PFSK-1 (cell line): ENCODE data around the gene FOXN4.

ENCODE experiments used
- FOXP2 ChIP-seq: optimal IDR thresholded peaks from 2 replicates; pipeline ENCODE3; 2011; ENCODE audit warnings: borderline replicate concordance, control low read depth, inconsistent platforms; ENCODE audit not compliant: insufficient read depth; ENCODE audit errors: extremely low read length, extremely low read depth
- POLR2AphosphoS5 ChIP-seq: IDR thresholded peaks from 2 replicates; pipeline ENCODE4 v1.6.1; 2012; ENCODE audit warnings: low read depth, mild to moderate bottlenecking, control low read depth, low read length, moderate library complexity
- REST ChIP-seq, 2 experiments: IDR thresholded peaks; 2 replicates each; pipeline versions ENCODE4 v1.6.1 to v1.8.0; 2011 to 2012; ENCODE audit warnings: low read depth in 2 of 2, low read length in 2 of 2, control low read depth in 1 of 2, inconsistent platforms in 1 of 2, mild to moderate bottlenecking in 1 of 2, moderate library complexity in 1 of 2; ENCODE audit not compliant: insufficient read depth in 1 of 2
- SIN3A ChIP-seq: IDR thresholded peaks from 2 replicates; pipeline ENCODE4 v1.6.1; 2012; ENCODE audit warnings: mild to moderate bottlenecking, low read length, moderate library complexity, borderline replicate concordance; ENCODE audit not compliant: insufficient read depth
- TAF1 ChIP-seq: IDR thresholded peaks from 2 replicates; pipeline ENCODE4 v1.6.1; 2012; ENCODE audit warnings: low read length, control low read depth, borderline replicate concordance; ENCODE audit not compliant: insufficient read depth

Gene FOXN4

DNA sequence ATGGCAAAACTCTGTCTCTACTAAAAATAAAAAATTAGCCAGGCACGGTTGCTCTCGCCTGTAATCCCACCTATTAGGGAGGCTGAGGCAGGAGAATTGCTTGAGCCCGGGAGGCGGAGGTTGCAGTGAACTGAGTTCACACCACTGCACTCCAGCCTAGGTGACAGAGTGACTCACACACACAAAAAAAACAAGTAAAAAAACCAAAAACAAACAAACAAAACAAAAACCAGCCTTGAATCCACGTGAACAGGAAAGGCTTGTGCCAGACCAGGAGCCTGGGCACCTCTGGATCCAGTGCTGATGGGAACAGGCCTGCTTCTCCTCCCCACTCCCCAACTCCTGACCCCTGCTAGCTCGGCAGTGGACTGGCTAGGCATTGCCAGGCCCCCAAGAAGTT is 3.5 kb downstream of the FOXN4 start:
- TF ChIP-seq TAF1 (no peak), REST (IDR thresholded peaks at IDR 0.05; ENCODE audit: insufficient read depth in 1 of 2, low read depth in 2 of 2, low read length in 2 of 2) (no peak), SIN3A (no peak), FOXP2 (no peak), POLR2AphosphoS5 (no peak)

GRCh38 chr12:109304485-109304884 is 4.6 kb downstream of the FOXN4 start:
- TF ChIP-seq REST (IDR thresholded peaks at IDR 0.05; ENCODE audit: insufficient read depth in 1 of 2, low read depth in 2 of 2, low read length in 2 of 2) = no peak
- no peak for TF ChIP-seq POLR2AphosphoS5
- no peak for TF ChIP-seq TAF1
- no peak for TF ChIP-seq FOXP2
- TF ChIP-seq SIN3A = no peak

DNA sequence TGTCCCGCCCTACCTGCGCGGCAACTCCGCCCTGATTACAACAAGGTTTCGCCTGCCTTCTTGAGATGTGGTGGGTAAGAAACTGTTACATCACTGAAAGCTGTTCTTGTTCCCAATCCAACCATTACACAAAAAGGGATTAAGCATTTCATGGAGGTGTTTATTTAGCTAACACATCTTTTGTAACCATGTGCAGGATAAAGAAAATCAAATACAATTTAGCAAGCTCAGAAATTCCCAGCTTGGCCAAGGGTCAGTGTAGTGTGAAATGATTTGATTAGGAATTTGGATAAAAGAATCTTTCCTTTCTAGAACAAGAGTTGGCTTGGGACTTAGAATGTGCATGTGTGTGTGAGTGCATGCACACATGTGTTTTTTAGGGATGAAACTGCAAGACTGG is 6.3 kb downstream of the FOXN4 start:
- no peak for TF ChIP-seq SIN3A
- no peak for TF ChIP-seq POLR2AphosphoS5
- no peak for TF ChIP-seq REST (IDR thresholded peaks at IDR 0.05; ENCODE audit: insufficient read depth in 1 of 2, low read depth in 2 of 2, low read length in 2 of 2)

GRCh38 chr12:109302358-109302757 is 6.7 kb downstream of the FOXN4 start:
- TF ChIP-seq FOXP2 (no peak), SIN3A (no peak), TAF1 (no peak), POLR2AphosphoS5 (no peak), REST (IDR thresholded peaks at IDR 0.05; ENCODE audit: insufficient read depth in 1 of 2, low read depth in 2 of 2, low read length in 2 of 2) (no peak)

DNA sequence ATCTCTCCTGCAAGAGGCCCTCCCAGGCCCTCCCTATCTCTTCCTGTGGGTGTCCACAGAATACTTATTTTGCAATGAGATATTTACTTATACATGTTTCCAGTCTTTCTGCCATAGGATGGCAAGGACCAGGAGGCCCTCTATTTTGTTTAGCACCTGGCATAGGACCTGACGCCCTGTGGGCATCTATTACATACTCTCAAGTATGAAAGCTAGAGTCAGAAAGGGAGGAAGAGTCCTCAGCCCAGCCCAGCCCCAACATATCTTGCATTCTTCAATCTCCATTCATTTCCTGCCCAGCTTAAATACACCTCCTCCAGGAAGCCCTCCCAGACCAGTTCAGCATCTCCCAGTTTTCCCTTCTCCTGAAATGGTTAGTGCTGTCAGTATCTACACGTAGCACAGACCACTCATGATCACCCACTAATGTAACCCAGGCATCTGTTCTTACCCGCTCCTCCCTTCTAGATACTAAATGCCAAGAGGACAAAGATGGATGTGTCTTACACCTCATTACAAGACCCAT is 7.4 kb downstream of the FOXN4 start:
- TF ChIP-seq FOXP2 (no peak), REST (IDR thresholded peaks at IDR 0.05; ENCODE audit: insufficient read depth in 1 of 2, low read depth in 2 of 2, low read length in 2 of 2) (no peak), POLR2AphosphoS5 (no peak)
